Prostate gland (tissue), 2 donors: ENCODE measurements around the gene SRMS. TPM values are rescaled to one million over a fixed set of nuclear protein-coding genes. Genes with fewer than 3 reads are reported as not detected.

Experiments used
- DNase-seq: peaks from one replicate; pipeline ENCODE4 v3.0.0-alpha.2; 2019; ENCODE audit warnings: low spot score
- H3K27ac ChIP-seq, 2 donors: fragments of 200-600 bp; sonication (generic); 2 replicates each; pipeline ENCODE4 v1.5.1; 2017 to 2019
- H3K27me3 ChIP-seq: fragments of 200-600 bp; sonication (generic); replicated peaks from 2 replicates; pipeline ENCODE4 v1.5.1; 2019; ENCODE audit not compliant: insufficient read depth
- H3K36me3 ChIP-seq, 2 donors: fragments of 200-600 bp; sonication (generic); 1 replicate in 1 of 2; 2 replicates in 1 of 2; pipeline versions ENCODE4 v1.5.1 to v1.8.1; 2017 to 2019
- H3K4me1 ChIP-seq: fragments of 200-600 bp; sonication (generic); replicated peaks from 2 replicates; pipeline ENCODE4 v1.5.1; 2019
- H3K4me3 ChIP-seq, 2 donors: fragments of 200-600 bp; sonication (generic); 2 replicates each; pipeline ENCODE4 v1.5.1; 2017 to 2019
- H3K9me3 ChIP-seq: fragments of 200-600 bp; sonication (generic); 2 replicates; pipeline ENCODE4 v1.5.1; 2017
- CTCF ChIP-seq, 4 experiments: fragments of 200-600 bp in 2 of 4; fragments of 450-650 bp in 2 of 4; sonication (generic) in 2 of 4; IDR thresholded peaks; 1 replicate in 3 of 4; 2 replicates in 1 of 4; pipeline ENCODE4 v1.5.1; 2016 to 2019; ENCODE audit warnings: antibody characterized with exemption in 4 of 4, mild to moderate bottlenecking in 2 of 4, moderate library complexity in 2 of 4
- POLR2A ChIP-seq: fragments of 450-650 bp; IDR thresholded peaks from one replicate; pipeline ENCODE4 v1.6.1; 2016; ENCODE audit warnings: antibody characterized with exemption, mild to moderate bottlenecking
- POLR2AphosphoS5 ChIP-seq: sonication (generic); formaldehyde crosslinking; IDR thresholded peaks from one replicate; pipeline ENCODE4 v1.6.1; 2017; ENCODE audit warnings: antibody characterized with exemption
- WGBS: methylation state at CpG from one replicate; pipeline ENCODE4 v1.1.5; 2018; 5-methylcytosine and 5-hydroxymethylcytosine counted together
- intact Hi-C: fragments of 100-400 bp; cut with DNase I; formaldehyde crosslinking; loops from one replicate; pipeline ENCODE4 v1.14.2; 2022
- total RNA-seq, 2 donors: library from RNA; depleted of rRNA; stranded (reverse); fragments of >200 nt; gene quantifications; one replicate each; pipeline ENCODE4 v1.1.0, GENCODE V29; 2016

SRMS gene
- total RNA-seq, 2 donors from 2014 or later, result 0.34 to 1.6 TPM

DNA sequence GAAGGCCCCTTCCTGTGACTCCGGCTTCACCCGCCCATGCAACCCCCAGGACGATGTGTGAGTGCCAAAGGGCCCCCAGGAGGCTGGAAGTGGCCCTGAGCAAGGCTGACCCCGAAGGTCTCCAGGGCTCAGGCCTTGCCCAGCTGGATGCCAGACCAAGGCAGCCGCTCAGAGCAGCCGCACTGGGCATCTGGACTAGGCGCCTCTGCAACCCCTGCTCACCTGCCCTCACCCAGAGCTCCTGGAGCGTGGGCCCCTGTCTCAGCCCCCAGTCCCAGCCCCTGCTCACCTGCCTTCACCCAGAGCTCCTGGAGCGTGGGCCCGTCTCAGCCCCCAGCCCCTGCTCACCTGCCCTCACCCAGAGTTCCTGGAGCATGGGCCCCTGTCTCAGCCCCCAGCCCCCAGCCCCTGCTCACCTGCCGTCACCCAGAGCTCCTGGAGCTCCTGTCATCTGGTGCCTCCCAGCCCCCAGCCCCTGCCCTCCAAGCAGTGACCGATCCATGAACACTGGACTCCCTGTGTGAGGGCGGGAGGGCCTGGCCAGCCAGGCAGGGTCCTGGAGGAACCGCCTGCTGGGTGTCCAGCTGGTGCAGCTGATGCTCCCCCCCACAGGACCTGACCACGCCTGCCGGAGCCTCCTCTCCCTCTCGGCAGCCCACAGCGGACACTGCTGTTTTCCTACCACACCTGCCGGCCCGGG, 1.1 kb downstream of the SRMS start:
- DNase-seq, result no peak
- Histone ChIP-seq H3K9me3 (no peaks in the 10 kb centered on the region), H3K27ac (no peak overlapping the region), H3K27me3 (no peaks in the 10 kb centered on the region), H3K36me3 (no peaks in the 10 kb centered on the region), H3K4me1 (no peaks in the 10 kb centered on the region), H3K4me3 (no peak overlapping the region)
- TF ChIP-seq POLR2A, result no peak
- no peak for TF ChIP-seq CTCF (IDR thresholded peaks at IDR 0.05)
- TF ChIP-seq POLR2AphosphoS5, result no peak
- intact Hi-C loops, result no loop called here
- 64% methylated on average over 9 of the region's 20 CpGs for WGBS

GRCh38 chr20:63545814-63546213, 1.7 kb downstream of the SRMS start:
- no peak for DNase-seq
- Histone ChIP-seq H3K27ac (no peak overlapping the region), H3K9me3 (no peaks in the 10 kb centered on the region), H3K4me1 (no peaks in the 10 kb centered on the region), H3K4me3 (no peak overlapping the region), H3K36me3 (no peaks in the 10 kb centered on the region), H3K27me3 (no peaks in the 10 kb centered on the region)
- intact Hi-C loops, result no loop called here
- WGBS, result 58% methylated on average over 6 of the region's 6 CpGs
- TF ChIP-seq CTCF (IDR thresholded peaks at IDR 0.05) (no peak), POLR2A (no peak), POLR2AphosphoS5 (no peak)

DNA sequence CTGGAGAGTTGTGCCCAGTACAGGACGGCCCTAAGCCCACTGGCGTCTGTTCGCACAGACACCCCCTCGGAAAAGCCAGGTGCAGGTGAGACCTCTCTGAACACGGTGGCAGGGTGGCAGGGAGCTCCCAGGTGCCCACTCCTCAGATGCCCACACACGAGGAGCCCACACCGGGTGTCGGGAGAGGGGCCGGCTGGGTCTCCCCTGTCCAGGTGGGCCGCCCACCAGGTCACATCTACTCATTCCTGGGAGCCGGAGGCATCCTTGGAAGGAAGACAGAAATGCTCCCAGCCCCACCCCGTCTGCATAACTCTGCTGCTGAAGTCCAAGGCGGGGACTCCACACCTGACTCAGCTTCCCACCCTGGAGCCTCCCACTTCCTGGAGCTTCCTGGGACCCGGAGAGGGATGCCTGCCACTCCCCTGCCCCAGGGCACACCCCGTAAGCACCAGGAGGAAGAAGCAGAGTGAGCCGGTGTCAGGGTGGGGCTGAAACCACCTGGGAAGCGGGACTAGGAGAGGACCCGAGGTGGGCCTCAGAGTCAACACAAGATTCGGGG, 2.5 kb downstream of the SRMS start:
- Histone ChIP-seq H3K4me1 (no peaks in the 10 kb centered on the region), H3K36me3 (no peaks in the 10 kb centered on the region), H3K4me3 (no peak overlapping the region), H3K27ac (no peak overlapping the region), H3K27me3 (no peaks in the 10 kb centered on the region), H3K9me3 (no peaks in the 10 kb centered on the region)
- WGBS, result 54% methylated on average over 19 of the region's 19 CpGs
- no peak for DNase-seq
- TF ChIP-seq POLR2A (no peak), CTCF (IDR thresholded peaks at IDR 0.05) (no peak), POLR2AphosphoS5 (no peak)
- intact Hi-C loops, result no loop called here

DNA sequence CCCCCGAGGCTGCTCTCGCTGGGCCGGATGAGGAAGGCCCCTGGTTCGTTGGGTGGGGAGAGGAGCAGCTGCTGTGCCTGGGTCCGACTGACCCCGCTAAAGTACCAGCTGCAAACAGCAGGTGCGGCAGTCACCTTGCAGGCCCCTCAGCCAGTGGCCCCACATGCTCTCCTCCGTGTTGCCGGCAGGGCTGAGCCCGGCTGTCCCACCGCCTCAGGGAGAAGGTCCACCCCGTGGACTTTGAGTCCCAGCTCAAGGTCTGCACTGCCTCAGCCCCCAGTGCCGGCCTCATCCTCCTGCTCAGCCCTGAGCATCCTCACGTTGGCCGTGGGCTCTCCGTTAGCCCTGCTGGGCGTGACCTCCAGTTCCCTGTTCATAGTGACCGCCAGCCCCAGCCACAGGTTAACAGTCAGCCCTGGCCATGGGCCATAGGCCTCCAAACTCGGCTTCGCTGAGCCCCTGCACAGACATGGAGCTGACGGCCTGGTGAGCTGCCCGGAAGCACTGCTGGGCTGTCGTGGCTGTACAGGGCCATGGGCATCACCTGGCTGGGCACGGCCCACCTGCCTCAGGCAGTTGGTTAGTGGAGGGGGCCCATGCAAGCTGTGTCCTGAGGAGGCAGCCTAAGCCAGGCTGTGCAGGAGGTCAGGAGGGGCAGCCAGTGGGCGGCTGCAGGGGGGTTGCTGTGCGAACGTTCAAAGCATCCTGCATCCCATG, 3.1 kb downstream of the SRMS start:
- Histone ChIP-seq H3K27ac (no peak overlapping the region), H3K27me3 (no peaks in the 10 kb centered on the region), H3K9me3 (no peaks in the 10 kb centered on the region), H3K4me1 (no peaks in the 10 kb centered on the region), H3K4me3 (no peak overlapping the region), H3K36me3 (no peaks in the 10 kb centered on the region)
- DNase-seq, result no peak
- intact Hi-C loops, result no loop called here
- 74% methylated on average over 26 of the region's 27 CpGs for WGBS
- TF ChIP-seq POLR2A, result no peak
- TF ChIP-seq POLR2AphosphoS5, result no peak
- TF ChIP-seq CTCF (IDR thresholded peaks at IDR 0.05), result no peak
